Activated B cell treated with CpG ODN at 0.5 μM for 24 hours (primary cell): ENCODE results near the gene ATXN2. TPM values are rescaled to one million over a fixed set of nuclear protein-coding genes. Genes with fewer than 3 reads are reported as not detected.
"Not testable (repeated sequence)": the region's sequence is repeated elsewhere in the genome, so short reads cannot be mapped to it uniquely, and the experiment has no call there.

Experiments
- ATAC-seq: fragments of 200-7000 bp; cut with Tn5 transposase; one replicate; pipeline ENCODE4 v1.10.0; 2021; ENCODE audit warnings: low read depth, mild to moderate bottlenecking, moderate library complexity
- CTCF ChIA-PET: fragments of 350-600 bp; sonication (Branson Sonifier 250); formaldehyde crosslinking; loops from one replicate; lab custom pipeline; 2021; ENCODE audit warnings: antibody characterized with exemption; lab: Charles Lee
- POLR2A ChIA-PET: fragments of 350-600 bp; sonication (Branson Sonifier 250); formaldehyde crosslinking; loops from one replicate; lab custom pipeline; 2021; ENCODE audit warnings: antibody characterized with exemption; lab: Charles Lee
- DNase-seq: peaks from one replicate; pipeline ENCODE4 v3.0.0; 2022
- H3K27ac Mint-ChIP-seq: one replicate; pipeline ENCODE4 v1.8.0; 2020; ENCODE audit warnings: mixed read lengths
- H3K27me3 Mint-ChIP-seq: one replicate; pipeline ENCODE4 v1.8.0; 2021; ENCODE audit warnings: mixed read lengths
- H3K36me3 Mint-ChIP-seq: one replicate; pipeline ENCODE4 v1.8.0; 2021; ENCODE audit warnings: low read depth, mixed read lengths
- H3K4me1 Mint-ChIP-seq: one replicate; pipeline ENCODE4 v1.8.0; 2021; ENCODE audit warnings: mixed read lengths
- H3K4me3 Mint-ChIP-seq: one replicate; pipeline ENCODE4 v1.8.0; 2020; ENCODE audit warnings: mild to moderate bottlenecking, mixed read lengths
- H3K9me3 Mint-ChIP-seq: one replicate; pipeline ENCODE4 v1.8.0; 2020; ENCODE audit warnings: mixed read lengths
- CTCF ChIP-seq: fragments of 200-600 bp; IDR thresholded peaks from one replicate; pipeline ENCODE4 v1.8.0; 2022; ENCODE audit warnings: antibody characterized with exemption, mild to moderate bottlenecking
- intact Hi-C: fragments of 100-400 bp; cut with micrococcal nuclease; formaldehyde crosslinking; loops from one replicate; pipeline ENCODE4 v1.15.1; 2024
- total RNA-seq: library from RNA; stranded (reverse); gene quantifications from 2 replicates; pipeline ENCODE4 v1.2.3, GENCODE V29; 2022

The ATXN2 gene
- total RNA-seq, 1 donor from 2014 or later, result 46.2 TPM

DNA sequence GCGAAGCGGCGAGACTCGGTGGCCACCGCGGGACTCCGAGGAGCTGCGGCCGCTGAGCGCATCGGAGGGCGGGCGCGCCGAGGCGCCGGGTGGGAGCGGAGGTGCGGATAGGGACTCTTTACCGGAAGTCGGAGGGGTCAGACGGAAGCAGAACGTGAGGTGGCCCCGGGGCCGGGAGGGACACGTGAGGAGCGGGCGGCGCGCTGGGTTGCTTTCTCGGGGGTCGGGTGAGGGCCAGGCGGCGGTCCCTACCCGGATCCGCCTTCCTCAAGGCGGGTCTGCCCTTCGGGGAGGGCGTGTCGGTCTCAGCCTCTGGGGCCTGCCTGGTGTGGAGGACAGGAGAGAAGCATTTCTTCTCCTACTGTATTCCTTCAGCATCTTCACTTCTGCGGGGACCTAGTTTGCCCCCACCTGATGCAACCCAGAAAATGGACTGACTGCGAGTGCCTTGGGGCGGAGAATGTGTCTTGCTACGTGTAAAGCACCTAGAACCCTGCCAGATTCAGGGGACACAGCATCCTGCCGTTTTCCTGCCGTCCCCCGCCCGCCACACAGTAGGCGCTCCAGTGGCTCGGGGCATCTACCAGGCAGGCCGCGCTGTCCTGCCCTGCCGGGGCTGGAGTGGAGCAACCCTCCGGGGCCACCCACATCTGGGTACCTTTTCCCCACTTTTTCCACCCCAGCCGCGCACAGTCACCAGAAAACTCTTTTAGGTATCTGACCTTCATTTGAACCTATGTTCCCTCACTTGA lies 514 bp upstream of the ATXN2 start:
- Mint-ChIP-seq H3K27me3 (no peaks in the 10 kb centered on the region), H3K4me1 (peaks cover 29% of the 10 kb centered on the region), H3K4me3 (peak overlapping the region; percentile 86), H3K36me3 (peaks cover 12% of the 10 kb centered on the region), H3K9me3 (no peaks in the 10 kb centered on the region), H3K27ac (peak overlapping the region; percentile 88)
- intact Hi-C loops, result loop anchor here (2.0 to 10.0 kb wide), 5 partner anchors 87 to 1717 kb away; partner anchors contain the start of genes ACAD10, GLTP, HECTD4 and MAPKAPK5
- ATAC-seq (peak; percentile 81), DNase-seq (peak; percentile 93)
- TF ChIP-seq CTCF, result no peak
- POLR2A ChIA-PET, result interaction anchor here (0.8 kb wide), 3 partner anchors 86 to 242 kb away, joined by 3 to 7 read pairs (median 4); partner anchors contain the start of genes ACAD10, BRAP and MAPKAPK5
- CTCF ChIA-PET, result no interaction called here

DNA sequence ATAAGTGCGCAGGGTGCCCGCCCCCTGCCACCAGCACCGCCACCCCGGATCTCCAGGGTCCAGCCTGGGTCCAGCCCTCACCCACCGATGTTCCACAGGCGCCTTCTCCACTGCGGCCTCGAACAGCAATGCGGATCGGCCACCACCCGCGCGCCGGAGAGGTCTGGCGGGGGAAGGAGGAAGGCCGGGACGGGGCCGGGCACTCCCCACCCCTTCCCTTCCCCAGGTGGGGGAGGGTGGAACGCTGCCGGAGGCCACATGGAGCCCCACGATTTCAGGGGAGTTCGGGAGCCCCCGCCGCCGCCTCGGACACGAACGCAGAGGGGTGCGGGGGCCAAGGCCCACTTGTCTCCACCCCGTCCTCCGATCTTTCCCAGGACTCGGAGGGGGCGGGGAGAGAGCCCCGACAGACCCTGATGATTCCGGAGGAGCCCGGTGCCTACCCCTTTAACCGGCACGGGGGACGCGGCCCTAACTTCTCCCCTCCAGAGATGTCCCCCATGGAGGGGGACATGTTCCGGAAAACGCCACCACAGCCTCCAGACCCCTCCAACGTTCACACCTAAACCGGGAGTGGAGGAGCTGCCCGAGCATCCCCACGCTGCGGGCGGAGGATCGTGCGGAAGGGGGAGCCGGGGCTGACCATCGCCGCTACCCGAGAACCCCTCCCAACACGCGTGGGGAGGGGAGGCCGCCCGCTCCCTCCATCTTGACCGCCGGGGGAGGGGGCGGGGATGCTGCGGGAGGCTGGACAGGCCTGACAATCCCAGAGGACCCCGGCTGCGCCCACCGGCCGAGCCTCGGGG lies 1.1 kb downstream of the ATXN2 start:
- CTCF ChIA-PET, result no interaction called here
- TF ChIP-seq CTCF, result no peak
- intact Hi-C loops, result loop anchor here (2.0 to 10.0 kb wide), 5 partner anchors 89 to 1716 kb away; partner anchors contain the start of genes ACAD10, GLTP, HECTD4 and MAPKAPK5
- H3K27me3 Mint-ChIP-seq, result no peaks in the 10 kb centered on the region
- H3K36me3 Mint-ChIP-seq, result peaks cover 12% of the 10 kb centered on the region
- peak overlapping the region; percentile 89 for H3K4me3 Mint-ChIP-seq
- peak; percentile 42 for DNase-seq
- ATAC-seq, result peak; percentile 3
- POLR2A ChIA-PET, result no interaction called here
- H3K9me3 Mint-ChIP-seq, result no peaks in the 10 kb centered on the region
- peak overlapping the region; percentile 85 for H3K27ac Mint-ChIP-seq
- H3K4me1 Mint-ChIP-seq, result peaks cover 32% of the 10 kb centered on the region

GRCh38 chr12:111596985-111597830 lies 1.9 kb downstream of the ATXN2 start:
- no peak for DNase-seq
- no peaks in the 10 kb centered on the region for H3K27me3 Mint-ChIP-seq
- H3K4me1 Mint-ChIP-seq, result peaks cover 34% of the 10 kb centered on the region
- H3K36me3 Mint-ChIP-seq, result peaks cover 13% of the 10 kb centered on the region
- no peak for ATAC-seq
- H3K27ac Mint-ChIP-seq, result peak overlapping the region; percentile 85
- TF ChIP-seq CTCF, result no peak
- ChIA-PET CTCF (no interaction called here), POLR2A (interaction anchor here (0.6 kb wide), 2 partner anchors 784 to 1166 kb away, joined by 5 to 6 read pairs; no protein-coding TSS in a partner anchor)
- no peaks in the 10 kb centered on the region for H3K9me3 Mint-ChIP-seq
- intact Hi-C loops, result loop anchor here (5.0 to 10.0 kb wide), 2 partner anchors 788 to 1715 kb away; partner anchors contain the start of genes GLTP and HECTD4
- H3K4me3 Mint-ChIP-seq, result peak overlapping the region; percentile 89

GRCh38 chr12:111595341-111595835 lies 3.7 kb downstream of the ATXN2 start:
- H3K4me3 Mint-ChIP-seq, result peak overlapping the region; percentile 8
- CTCF ChIA-PET, ATAC-seq, H3K27me3 Mint-ChIP-seq, DNase-seq, H3K27ac Mint-ChIP-seq, H3K9me3 Mint-ChIP-seq: not testable (repeated sequence)
- peaks cover 33% of the 10 kb centered on the region for H3K4me1 Mint-ChIP-seq
- intact Hi-C loops, result loop anchor here (5.0 to 10.0 kb wide), 2 partner anchors 789 to 1713 kb away; partner anchors contain the start of genes GLTP and HECTD4
- POLR2A ChIA-PET, result interaction anchor here (0.6 kb wide), 1 partner anchor 350 kb away, joined by 3 read pairs; no protein-coding TSS in a partner anchor
- H3K36me3 Mint-ChIP-seq, result peaks cover 13% of the 10 kb centered on the region

DNA sequence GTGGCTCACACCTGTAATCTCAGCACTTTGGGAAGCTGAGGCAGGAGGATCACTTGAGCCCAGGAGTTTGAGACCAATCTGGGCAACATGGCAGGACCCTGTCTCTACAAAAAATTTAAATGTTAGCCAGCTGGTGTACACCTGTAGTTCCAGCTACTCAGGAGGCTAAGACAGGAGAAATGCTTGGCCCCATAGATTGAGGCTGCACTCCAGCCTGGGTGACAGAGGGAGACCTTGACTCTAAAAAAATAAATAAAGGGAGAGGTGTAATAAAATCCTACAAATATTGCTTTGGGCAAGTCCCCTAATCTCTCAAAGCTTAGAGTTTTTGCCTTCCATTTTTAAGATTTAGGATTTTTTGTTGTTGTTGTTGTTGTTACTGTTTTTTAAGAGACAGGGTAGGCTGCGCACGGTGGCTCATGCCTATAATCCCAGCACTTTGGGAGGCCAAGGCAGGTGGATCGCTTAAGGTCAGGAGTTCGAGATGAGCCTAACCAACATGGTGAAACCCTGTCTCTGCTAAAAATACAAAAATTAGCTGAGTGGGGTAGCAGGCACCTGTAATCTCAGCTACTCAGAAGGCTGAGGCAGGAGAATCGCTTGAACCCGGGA lies 7.6 kb downstream of the ATXN2 start:
- H3K9me3 Mint-ChIP-seq, POLR2A ChIA-PET, H3K4me3 Mint-ChIP-seq, H3K27ac Mint-ChIP-seq, DNase-seq, H3K36me3 Mint-ChIP-seq, ATAC-seq, H3K27me3 Mint-ChIP-seq: not testable (repeated sequence)
- CTCF ChIA-PET, result interaction anchor here (0.6 kb wide), 1 partner anchor 82 kb away, joined by 3 read pairs; no protein-coding TSS in a partner anchor
- peaks cover 22% of the 10 kb centered on the region for H3K4me1 Mint-ChIP-seq
- intact Hi-C loops, result loop anchor here (10.0 kb wide), 1 partner anchor 793 kb away; the partner anchor contains the start of gene HECTD4
